EL (cell line): ENCODE results near the gene LRCH4.
A peak's percentile ranks its signal among the peaks of the same experiment; 100 is the strongest.

Experiments
- DNase-seq: peaks from one replicate; pipeline ENCODE4 v3.0.0-alpha.2; 2016

LRCH4 gene

GRCh38 chr7:100585511-100586265 lies at the start of gene LRCH4:
Gene LRCH4, minus strand, starts transcription at chr7:100586129. Its CDS starts 29 bp downstream, at chr7:100586100.
- peak; percentile 45 for DNase-seq

GRCh38 chr7:100632951-100633717 lies 47.2 kb upstream of the LRCH4 start:
- DNase-seq = peak; percentile 30

GRCh38 chr7:100630066-100630465 lies 44.1 kb upstream of the LRCH4 start:
- no peak for DNase-seq

GRCh38 chr7:100629117-100629716 lies 43.3 kb upstream of the LRCH4 start:
- peak; percentile 39 for DNase-seq

GRCh38 chr7:100627238-100627549 lies 41.3 kb upstream of the LRCH4 start:
- DNase-seq = no peak

GRCh38 chr7:100626530-100627237 lies 40.8 kb upstream of the LRCH4 start:
- DNase-seq = peak; percentile 87

- no peak for DNase-seq
Measured at GRCh38 chr7:100626055-100626454, 40.1 kb upstream of the LRCH4 start.

- no peak for DNase-seq
Measured at GRCh38 chr7:100623951-100624824, 38.3 kb upstream of the LRCH4 start.

- DNase-seq = no peak
Measured at GRCh38 chr7:100621554-100621953, 35.6 kb upstream of the LRCH4 start.

GRCh38 chr7:100620804-100621203 lies 34.9 kb upstream of the LRCH4 start:
- DNase-seq = no peak

GRCh38 chr7:100620239-100620638 lies 34.3 kb upstream of the LRCH4 start:
- DNase-seq = no peak

- DNase-seq = no peak
Measured at GRCh38 chr7:100614308-100614861, 28.5 kb upstream of the LRCH4 start.

- DNase-seq = no peak
Measured at GRCh38 chr7:100613412-100614175, 27.7 kb upstream of the LRCH4 start.

- no peak for DNase-seq
Measured at GRCh38 chr7:100612730-100613390, 26.9 kb upstream of the LRCH4 start.

GRCh38 chr7:100611983-100612729 lies 26.2 kb upstream of the LRCH4 start, which contains the start of gene MOSPD3:
Gene MOSPD3, plus strand, starts transcription at chr7:100612540. Its CDS starts 252 bp downstream, at chr7:100612792.
- peak; percentile 99 for DNase-seq

- no peak for DNase-seq
Measured at GRCh38 chr7:100609958-100610357, 24.0 kb upstream of the LRCH4 start.

GRCh38 chr7:100607111-100607510 lies 21.2 kb upstream of the LRCH4 start:
- DNase-seq = peak; percentile 29

- no peak for DNase-seq
Measured at GRCh38 chr7:100606313-100606712, 20.4 kb upstream of the LRCH4 start.
